ENCODE measurements around the gene CDH22. TPM values are rescaled to one million over a fixed set of nuclear protein-coding genes. Genes with fewer than 3 reads are reported as not detected.

Gene CDH22
- total and polyA plus RNA-seq, 9 of the 15 experiments (the other 6 are each of a cell fraction or from before 2014, with no cell fraction given), result 0.07 to 0.08 TPM; not detected in 7

DNA sequence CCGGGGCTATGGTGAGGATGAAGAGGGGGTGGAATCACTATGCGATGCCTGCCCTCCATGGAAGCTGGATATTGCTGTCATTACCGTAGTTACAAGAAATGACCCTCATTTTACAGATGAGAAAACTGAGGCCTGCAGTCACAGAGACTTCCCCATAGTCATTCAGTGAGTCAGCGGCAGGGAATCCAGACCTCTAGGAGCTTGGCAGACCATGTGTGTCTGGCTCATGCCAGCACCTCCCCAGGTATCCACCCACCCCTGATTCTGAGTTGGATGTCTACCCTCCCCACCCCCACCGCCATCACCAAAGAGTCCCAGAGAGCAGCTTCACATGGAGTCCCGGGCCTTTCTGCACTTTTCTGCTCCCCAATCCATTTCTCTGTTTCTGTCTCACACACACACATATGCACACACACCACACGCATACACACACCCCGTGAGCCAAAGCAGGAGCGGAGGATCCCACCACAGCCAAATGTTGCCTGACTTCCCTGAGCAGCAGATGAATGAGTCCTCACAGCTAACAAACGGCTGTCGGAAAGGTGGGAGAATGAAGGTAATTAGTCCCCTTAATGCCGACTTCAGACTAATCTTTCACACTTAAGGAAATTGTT is 24.8 kb downstream of the CDH22 start (continued):
- TF ChIP-seq, protein P1, sequence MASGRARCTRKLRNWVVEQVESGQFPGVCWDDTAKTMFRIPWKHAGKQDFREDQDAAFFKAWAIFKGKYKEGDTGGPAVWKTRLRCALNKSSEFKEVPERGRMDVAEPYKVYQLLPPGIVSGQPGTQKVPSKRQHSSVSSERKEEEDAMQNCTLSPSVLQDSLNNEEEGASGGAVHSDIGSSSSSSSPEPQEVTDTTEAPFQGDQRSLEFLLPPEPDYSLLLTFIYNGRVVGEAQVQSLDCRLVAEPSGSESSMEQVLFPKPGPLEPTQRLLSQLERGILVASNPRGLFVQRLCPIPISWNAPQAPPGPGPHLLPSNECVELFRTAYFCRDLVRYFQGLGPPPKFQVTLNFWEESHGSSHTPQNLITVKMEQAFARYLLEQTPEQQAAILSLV (tag; IDR thresholded peaks at IDR 0.05), result no peak
- TF ChIP-seq MTF1 (CRISPR knock-in tag; IDR thresholded peaks at IDR 0.05; ENCODE audit: borderline replicate concordance), result no peak
- TF ChIP-seq SMARCC2 (IDR thresholded peaks at IDR 0.05; ENCODE audit: low read depth), result no peak
- TF ChIP-seq PHF20 (IDR thresholded peaks at IDR 0.05; ENCODE audit: partially characterized antibody), result no peak
- no peak for TF ChIP-seq THAP7 (CRISPR knock-in tag; IDR thresholded peaks at IDR 0.05)
- TF ChIP-seq ZNF124 (CRISPR knock-in tag; IDR thresholded peaks at IDR 0.05), result no peak
- TF ChIP-seq ZC3H4 (CRISPR knock-in tag; IDR thresholded peaks at IDR 0.05; ENCODE audit: borderline replicate concordance), result no peak
- TF ChIP-seq ZNF140 (CRISPR knock-in tag; IDR thresholded peaks at IDR 0.05), result no peak
- no peak for TF ChIP-seq ZNF174 (CRISPR knock-in tag; IDR thresholded peaks at IDR 0.05)
- TF ChIP-seq ZBTB2 (IDR thresholded peaks at IDR 0.05), result no peak
